CD8-positive, alpha-beta memory T cell (primary cell): Measurements from ENCODE around the gene SRD5A1. TPM values are rescaled to one million over a fixed set of nuclear protein-coding genes. Genes with fewer than 3 reads are reported as not detected.

Experiments
- CTCF ChIA-PET: fragments of 350-600 bp; sonication (Branson Sonifier 250); formaldehyde crosslinking; loops from one replicate; lab custom pipeline; 2021; ENCODE audit warnings: antibody characterized with exemption; lab: Charles Lee
- POLR2A ChIA-PET: fragments of 350-600 bp; sonication (Branson Sonifier 250); formaldehyde crosslinking; loops from one replicate; lab custom pipeline; 2021; ENCODE audit warnings: antibody characterized with exemption; lab: Charles Lee
- DNase-seq, 5 donors: peaks; one replicate each; pipeline versions ENCODE4 v3.0.0 to v3.0.0-alpha.2; 2020 to 2022; ENCODE audit warnings: mixed read lengths in 1 of 5
- H3K27ac ChIP-seq: one replicate; pipeline ENCODE4 v1.7.0; 2013; ENCODE audit warnings: low read depth, mild to moderate bottlenecking, low read length, moderate library complexity
- H3K27me3 ChIP-seq: 2 replicates; pipeline ENCODE4 v1.7.0; 2013; ENCODE audit warnings: low read length, mild to moderate bottlenecking; ENCODE audit not compliant: insufficient read depth, poor library complexity, severe bottlenecking
- H3K36me3 ChIP-seq: 2 replicates; pipeline ENCODE4 v1.7.0; 2013; ENCODE audit warnings: mild to moderate bottlenecking, low read length, moderate library complexity; ENCODE audit not compliant: insufficient read depth
- H3K4me1 ChIP-seq: 2 replicates; pipeline ENCODE4 v1.7.0; 2013; ENCODE audit warnings: mild to moderate bottlenecking, low read length, moderate library complexity; ENCODE audit not compliant: insufficient read depth
- H3K4me3 ChIP-seq: 2 replicates; pipeline ENCODE4 v1.7.0; 2013; ENCODE audit warnings: mild to moderate bottlenecking, low read length
- H3K9me3 ChIP-seq: 2 replicates; pipeline ENCODE4 v1.7.0; 2013; ENCODE audit warnings: mild to moderate bottlenecking, low read length
- H3K27ac Mint-ChIP-seq, 8 donors: one replicate each; pipeline ENCODE4 v1.8.0; 2020 to 2021; ENCODE audit warnings: mixed read lengths in 8 of 8, mild to moderate bottlenecking in 6 of 8, inconsistent platforms in 3 of 8, moderate library complexity in 3 of 8
- H3K27me3 Mint-ChIP-seq, 2 donors: one replicate each; pipeline ENCODE4 v1.8.0; 2020 to 2021; ENCODE audit warnings: mixed read lengths in 2 of 2, mild to moderate bottlenecking in 1 of 2, moderate library complexity in 1 of 2
- H3K36me3 Mint-ChIP-seq, 3 donors: one replicate each; pipeline ENCODE4 v1.8.0; 2020 to 2021; ENCODE audit warnings: mixed read lengths in 3 of 3, inconsistent platforms in 1 of 3, mild to moderate bottlenecking in 1 of 3
- H3K4me1 Mint-ChIP-seq, 3 donors: one replicate each; pipeline ENCODE4 v1.8.0; 2020 to 2021; ENCODE audit warnings: mixed read lengths in 3 of 3, inconsistent platforms in 1 of 3, mild to moderate bottlenecking in 1 of 3
- H3K4me3 Mint-ChIP-seq, 7 donors: one replicate each; pipeline ENCODE4 v1.8.0; 2020 to 2021; ENCODE audit warnings: mixed read lengths in 7 of 7, mild to moderate bottlenecking in 6 of 7, moderate library complexity in 4 of 7, inconsistent platforms in 2 of 7
- H3K9me3 Mint-ChIP-seq, 5 donors: one replicate each; pipeline ENCODE4 v1.8.0; 2020 to 2022; ENCODE audit warnings: mixed read lengths in 5 of 5, mild to moderate bottlenecking in 3 of 5, moderate library complexity in 2 of 5, inconsistent platforms in 1 of 5
- polyA plus RNA-seq: library from polyadenylated mRNA; unstranded; fragments of 300-500 nt; fragmentation: Illumina TruSeq; gene quantifications from one replicate; pipeline ENCODE4 v1.2.3, GENCODE V29; 2021
- total RNA-seq, 2 experiments: library from RNA; stranded (reverse); gene quantifications; one replicate each; pipeline ENCODE4 v1.2.3, GENCODE V29; 2021

SRD5A1 gene
- total and polyA plus RNA-seq, 3 experiments from 2014 or later = 7.2 to 17.1 (median 16.2) TPM

- no peaks in the 10 kb centered on the region for H3K4me1 ChIP-seq
- Mint-ChIP-seq H3K4me1 (peaks cover 2 to 23% (median 4%) of the 10 kb centered on the region in 3 donors), H3K36me3 (peaks cover 4 to 25% (median 25%) of the 10 kb centered on the region in 3 donors), H3K27ac (no peak overlapping the region), H3K9me3 (peaks cover 0 to 3% (median 0%) of the 10 kb centered on the region in 5 donors), H3K4me3 (no peak overlapping the region), H3K27me3 (no peaks in the 10 kb centered on the region)
- H3K27ac ChIP-seq = no peak overlapping the region
- no peaks in the 10 kb centered on the region for H3K27me3 ChIP-seq
- CTCF ChIA-PET = no interaction called here
- H3K4me3 ChIP-seq = no peak overlapping the region
- H3K9me3 ChIP-seq = no peaks in the 10 kb centered on the region
- H3K36me3 ChIP-seq = no peaks in the 10 kb centered on the region
- DNase-seq = no peak
- POLR2A ChIA-PET = no interaction called here
Measured at GRCh38 chr5:6649681-6650080, 16.4 kb downstream of the SRD5A1 start.

- Histone ChIP-seq H3K27ac (no peak overlapping the region), H3K9me3 (no peaks in the 10 kb centered on the region), H3K36me3 (no peaks in the 10 kb centered on the region), H3K27me3 (no peaks in the 10 kb centered on the region), H3K4me3 (no peak overlapping the region), H3K4me1 (no peaks in the 10 kb centered on the region)
- peaks cover under 1 to 17% (median 4%) of the 10 kb centered on the region in 3 donors for H3K4me1 Mint-ChIP-seq
- ChIA-PET CTCF (no interaction called here), POLR2A (no interaction called here)
- peaks cover 17 to 40% (median 37%) of the 10 kb centered on the region in 3 donors for H3K36me3 Mint-ChIP-seq
- peak overlapping the region in 1 of 8 donors; percentile 54 for H3K27ac Mint-ChIP-seq
- no peaks in the 10 kb centered on the region for H3K27me3 Mint-ChIP-seq
- DNase-seq = no peak
- peaks cover 4 to 17% (median 6%) of the 10 kb centered on the region in 5 donors for H3K9me3 Mint-ChIP-seq
- no peak overlapping the region for H3K4me3 Mint-ChIP-seq
Measured at GRCh38 chr5:6652025-6652424, 18.8 kb downstream of the SRD5A1 start.

- Histone ChIP-seq H3K36me3 (no peaks in the 10 kb centered on the region), H3K27me3 (no peaks in the 10 kb centered on the region), H3K9me3 (no peaks in the 10 kb centered on the region), H3K27ac (no peak overlapping the region), H3K4me3 (no peak overlapping the region), H3K4me1 (no peaks in the 10 kb centered on the region)
- H3K9me3 Mint-ChIP-seq = peaks cover 4 to 14% (median 6%) of the 10 kb centered on the region in 5 donors
- peaks cover 0 to 8% (median 1%) of the 10 kb centered on the region in 3 donors for H3K4me1 Mint-ChIP-seq
- peaks cover 26 to 57% (median 39%) of the 10 kb centered on the region in 3 donors for H3K36me3 Mint-ChIP-seq
- CTCF ChIA-PET = no interaction called here
- POLR2A ChIA-PET = no interaction called here
- DNase-seq = no peak
- no peaks in the 10 kb centered on the region for H3K27me3 Mint-ChIP-seq
- H3K4me3 Mint-ChIP-seq = no peak overlapping the region
- H3K27ac Mint-ChIP-seq = no peak overlapping the region
Measured at GRCh38 chr5:6655432-6655831, 22.2 kb downstream of the SRD5A1 start.

- Mint-ChIP-seq H3K36me3 (peaks cover 29 to 57% (median 39%) of the 10 kb centered on the region in 3 donors), H3K4me3 (no peak overlapping the region), H3K27me3 (no peaks in the 10 kb centered on the region), H3K9me3 (peaks cover 4 to 14% (median 6%) of the 10 kb centered on the region in 5 donors), H3K27ac (peak overlapping the region in 1 of 8 donors; percentile 61), H3K4me1 (peaks cover 0 to 12% (median 1%) of the 10 kb centered on the region in 3 donors)
- H3K36me3 ChIP-seq = no peaks in the 10 kb centered on the region
- no peaks in the 10 kb centered on the region for H3K9me3 ChIP-seq
- ChIA-PET POLR2A (no interaction called here), CTCF (no interaction called here)
- no peak overlapping the region for H3K27ac ChIP-seq
- DNase-seq = no peak
- H3K27me3 ChIP-seq = no peaks in the 10 kb centered on the region
- no peak overlapping the region for H3K4me3 ChIP-seq
- H3K4me1 ChIP-seq = no peaks in the 10 kb centered on the region
Measured at GRCh38 chr5:6656680-6657079, 23.4 kb downstream of the SRD5A1 start.

DNA sequence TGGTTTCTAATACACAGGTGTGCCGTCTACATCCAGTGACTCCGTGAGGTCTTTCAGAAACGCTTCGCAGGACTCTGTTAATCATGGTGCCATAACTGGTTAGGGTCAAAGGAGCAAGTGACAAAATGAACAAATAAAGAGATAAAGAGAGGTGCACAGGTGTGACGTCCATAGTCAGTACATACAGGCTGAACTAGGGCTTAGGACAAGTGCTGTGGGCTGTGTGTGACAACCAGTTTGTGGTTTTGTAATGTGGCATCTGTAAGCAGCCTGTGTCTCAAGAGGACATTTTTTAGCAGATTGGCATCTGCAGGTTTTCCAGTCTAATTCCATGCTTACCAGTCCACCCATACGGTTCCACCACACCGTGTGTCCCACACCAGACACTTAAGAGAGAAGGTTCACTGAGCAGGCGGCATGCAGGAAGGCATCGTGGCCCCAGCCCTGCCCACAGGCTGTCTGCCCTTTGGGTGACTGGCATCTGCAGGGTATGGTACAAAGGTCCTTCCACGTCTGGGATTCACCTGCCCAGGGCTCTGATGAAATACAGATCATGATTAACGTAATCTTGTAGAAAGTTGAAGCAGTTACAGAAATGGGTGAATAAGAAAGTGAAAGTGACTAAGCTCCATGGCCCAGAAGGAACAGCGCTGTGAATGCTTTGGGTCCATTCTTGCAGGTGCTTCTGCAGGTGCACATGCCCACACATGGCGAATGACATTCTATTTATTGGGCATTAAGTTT lies 26.9 kb downstream of the SRD5A1 start:
- no peak overlapping the region for H3K27ac ChIP-seq
- peak overlapping the region in 2 of 8 donors; percentile 37 to 60 for H3K27ac Mint-ChIP-seq
- H3K9me3 ChIP-seq = no peaks in the 10 kb centered on the region
- peaks cover 4 to 14% (median 6%) of the 10 kb centered on the region in 5 donors for H3K9me3 Mint-ChIP-seq
- no peak overlapping the region for H3K4me3 ChIP-seq
- peaks cover 0 to 12% (median 1%) of the 10 kb centered on the region in 3 donors for H3K4me1 Mint-ChIP-seq
- DNase-seq = no peak
- no peaks in the 10 kb centered on the region for H3K27me3 ChIP-seq
- ChIA-PET CTCF (no interaction called here), POLR2A (no interaction called here)
- no peaks in the 10 kb centered on the region for H3K36me3 ChIP-seq
- H3K4me3 Mint-ChIP-seq = peak overlapping the region in 2 of 7 donors; percentile 29 to 45
- no peaks in the 10 kb centered on the region for H3K27me3 Mint-ChIP-seq
- no peaks in the 10 kb centered on the region for H3K4me1 ChIP-seq
- peaks cover 25 to 48% (median 33%) of the 10 kb centered on the region in 3 donors for H3K36me3 Mint-ChIP-seq

DNA sequence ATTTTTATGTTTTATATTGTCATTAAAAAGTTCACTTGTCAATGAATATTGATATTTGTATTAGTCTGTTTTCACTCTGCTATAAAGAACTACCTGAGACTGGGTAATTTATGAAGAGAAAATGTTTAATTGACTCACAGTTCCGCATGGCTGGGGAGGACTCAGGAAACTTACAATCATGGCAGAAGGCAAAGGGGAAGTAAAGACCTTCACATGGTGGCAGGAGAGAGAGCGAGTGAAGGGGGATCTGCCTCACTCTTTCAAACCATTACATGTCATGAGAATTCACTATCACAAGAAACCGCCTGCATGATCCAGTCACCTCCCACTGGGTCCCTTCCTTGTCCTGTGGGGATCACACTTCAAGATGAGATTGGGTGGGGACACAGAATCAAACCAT lies 27.4 kb downstream of the SRD5A1 start:
- Mint-ChIP-seq H3K36me3 (peaks cover 25 to 42% (median 27%) of the 10 kb centered on the region in 3 donors), H3K27ac (peak overlapping the region in 3 of 8 donors; percentile 5 to 18 (median 6)), H3K9me3 (peaks cover 2 to 14% (median 6%) of the 10 kb centered on the region in 5 donors), H3K4me1 (peaks cover 0 to 12% (median 1%) of the 10 kb centered on the region in 3 donors), H3K27me3 (no peaks in the 10 kb centered on the region), H3K4me3 (no peak overlapping the region)
- Histone ChIP-seq H3K27ac (no peak overlapping the region), H3K4me1 (no peaks in the 10 kb centered on the region), H3K27me3 (no peaks in the 10 kb centered on the region), H3K4me3 (no peak overlapping the region), H3K36me3 (no peaks in the 10 kb centered on the region), H3K9me3 (no peaks in the 10 kb centered on the region)
- ChIA-PET CTCF (no interaction called here), POLR2A (no interaction called here)
- DNase-seq = no peak

DNA sequence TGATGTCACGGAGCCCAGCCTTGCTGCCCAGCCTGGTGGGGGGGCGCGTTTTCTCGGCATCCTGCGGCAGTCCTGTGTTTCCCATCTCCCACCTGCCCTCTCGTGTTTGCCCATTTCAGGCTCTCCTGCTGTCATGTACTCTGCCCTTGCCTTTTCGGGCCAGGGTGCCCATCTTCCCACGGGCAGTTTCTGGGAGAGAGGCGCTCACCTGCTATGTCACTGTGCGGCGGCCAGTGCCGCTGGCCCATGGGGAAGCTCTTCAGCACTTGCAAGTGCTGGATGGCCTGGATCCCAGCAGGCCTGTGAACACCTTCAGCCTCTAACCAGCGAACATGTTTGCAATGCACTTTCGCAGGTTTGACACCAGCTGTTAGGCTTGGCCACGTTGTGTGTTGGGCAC lies 33.5 kb downstream of the SRD5A1 start:
- H3K4me3 ChIP-seq = no peak overlapping the region
- H3K27me3 Mint-ChIP-seq = no peaks in the 10 kb centered on the region
- CTCF ChIA-PET = no interaction called here

DNA sequence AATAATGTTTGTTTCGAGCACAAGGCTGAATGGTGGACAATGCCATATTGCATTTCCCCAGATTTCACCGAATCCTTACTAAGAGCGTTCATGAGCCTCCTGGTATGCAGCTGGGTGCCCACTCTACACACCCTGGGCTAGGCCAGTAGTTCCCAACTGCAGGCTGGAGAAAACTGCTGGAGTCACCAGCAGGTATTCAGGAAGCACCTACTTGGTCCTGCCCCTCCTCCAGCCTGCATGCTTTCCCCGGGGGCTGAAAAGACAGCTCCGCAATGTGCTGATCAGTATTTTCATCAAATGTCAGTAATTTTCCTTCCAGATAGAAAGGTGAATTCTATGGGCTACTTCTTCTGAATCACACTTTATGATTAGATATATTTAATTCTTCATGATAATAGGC lies 34.4 kb downstream of the SRD5A1 start:
- H3K4me1 ChIP-seq = no peaks in the 10 kb centered on the region

More for the DNA sequence above, 33.5 kb downstream of the SRD5A1 start:
- H3K9me3 ChIP-seq = no peaks in the 10 kb centered on the region
- Mint-ChIP-seq H3K4me1 (no peaks in the 10 kb centered on the region), H3K27ac (peak overlapping the region in 1 of 8 donors; percentile 90), H3K4me3 (no peak overlapping the region), H3K36me3 (peaks cover 17 to 26% (median 21%) of the 10 kb centered on the region in 3 donors), H3K9me3 (peaks cover 0 to 2% (median 0%) of the 10 kb centered on the region in 5 donors)
- H3K4me1 ChIP-seq = no peaks in the 10 kb centered on the region
- no peaks in the 10 kb centered on the region for H3K36me3 ChIP-seq
- no peak for DNase-seq
- H3K27ac ChIP-seq = no peak overlapping the region
- POLR2A ChIA-PET = no interaction called here
- H3K27me3 ChIP-seq = no peaks in the 10 kb centered on the region

More for the DNA sequence above, 34.4 kb downstream of the SRD5A1 start:
- no peak for DNase-seq
- Mint-ChIP-seq H3K4me3 (no peak overlapping the region), H3K4me1 (no peaks in the 10 kb centered on the region), H3K36me3 (peaks cover 17 to 24% (median 18%) of the 10 kb centered on the region in 3 donors), H3K27me3 (no peaks in the 10 kb centered on the region), H3K9me3 (peaks cover 0 to 2% (median 0%) of the 10 kb centered on the region in 5 donors), H3K27ac (no peak overlapping the region)
- ChIA-PET POLR2A (no interaction called here), CTCF (no interaction called here)
- no peaks in the 10 kb centered on the region for H3K9me3 ChIP-seq
- no peak overlapping the region for H3K27ac ChIP-seq
- H3K27me3 ChIP-seq = no peaks in the 10 kb centered on the region
- no peak overlapping the region for H3K4me3 ChIP-seq
- H3K36me3 ChIP-seq = no peaks in the 10 kb centered on the region
